IPS DF 4.7 (cell line): ENCODE data around the gene LTC4S.
"Not testable (repeated sequence)": the region's sequence is repeated elsewhere in the genome, so short reads cannot be mapped to it uniquely, and the experiment has no call there.

Experiments used
- DNase-seq: peaks from one replicate; pipeline ENCODE4 v3.0.0-alpha.2; 2013; ENCODE audit warnings: low spot score; ENCODE audit errors: extremely low read depth

The LTC4S gene

DNA sequence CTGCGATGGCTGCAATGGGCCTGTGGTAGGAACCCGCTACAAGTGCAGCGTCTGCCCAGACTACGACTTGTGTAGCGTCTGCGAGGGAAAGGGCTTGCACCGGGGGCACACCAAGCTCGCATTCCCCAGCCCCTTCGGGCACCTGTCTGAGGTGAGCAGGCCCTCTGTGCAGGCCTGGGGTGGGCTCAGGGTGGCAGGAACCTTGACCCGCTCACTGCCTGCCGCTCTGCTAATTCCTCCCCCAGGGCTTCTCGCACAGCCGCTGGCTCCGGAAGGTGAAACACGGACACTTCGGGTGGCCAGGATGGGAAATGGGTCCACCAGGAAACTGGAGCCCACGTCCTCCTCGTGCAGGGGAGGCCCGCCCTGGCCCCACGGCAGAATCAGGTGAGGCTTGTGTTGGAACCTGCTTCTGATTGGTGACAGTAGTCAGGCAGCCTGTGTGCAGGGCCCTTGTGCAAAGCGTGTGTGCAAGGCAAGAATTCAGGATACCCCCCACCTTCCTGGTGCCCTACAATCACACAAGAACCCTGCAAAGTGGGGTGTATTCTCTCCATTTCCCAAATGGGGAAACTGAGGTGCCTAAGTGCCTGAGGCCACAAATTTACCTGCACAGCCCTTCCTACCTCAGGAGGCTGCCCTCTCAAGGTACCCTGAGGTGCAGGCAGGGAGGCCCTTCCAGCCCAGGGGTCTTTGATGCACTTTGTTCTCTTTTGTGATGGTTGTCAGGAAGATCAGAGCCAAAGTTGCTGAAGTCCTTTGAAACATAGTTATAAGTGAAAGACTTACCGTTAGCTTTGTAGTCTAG, 30.4 kb downstream of the LTC4S start:
- DNase-seq: no peak

DNA sequence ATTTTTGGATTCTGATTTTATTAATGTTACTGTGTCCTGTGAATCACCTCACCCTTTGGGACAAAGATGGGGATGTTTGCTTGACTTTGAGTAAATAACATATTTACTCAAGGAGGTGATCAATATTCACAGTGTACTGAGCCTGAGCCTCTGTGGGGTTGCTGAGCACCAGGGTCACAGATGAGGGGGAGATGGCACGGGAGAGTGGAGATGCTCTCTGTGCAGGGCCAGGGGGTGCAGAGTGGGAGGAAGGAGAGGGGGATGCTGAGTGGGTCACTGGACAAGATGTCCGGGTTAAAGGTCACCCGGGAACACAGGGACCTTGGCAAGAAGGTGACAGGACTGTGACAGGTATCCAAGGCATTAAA, 30.9 kb downstream of the LTC4S start:
- no peak for DNase-seq

DNA sequence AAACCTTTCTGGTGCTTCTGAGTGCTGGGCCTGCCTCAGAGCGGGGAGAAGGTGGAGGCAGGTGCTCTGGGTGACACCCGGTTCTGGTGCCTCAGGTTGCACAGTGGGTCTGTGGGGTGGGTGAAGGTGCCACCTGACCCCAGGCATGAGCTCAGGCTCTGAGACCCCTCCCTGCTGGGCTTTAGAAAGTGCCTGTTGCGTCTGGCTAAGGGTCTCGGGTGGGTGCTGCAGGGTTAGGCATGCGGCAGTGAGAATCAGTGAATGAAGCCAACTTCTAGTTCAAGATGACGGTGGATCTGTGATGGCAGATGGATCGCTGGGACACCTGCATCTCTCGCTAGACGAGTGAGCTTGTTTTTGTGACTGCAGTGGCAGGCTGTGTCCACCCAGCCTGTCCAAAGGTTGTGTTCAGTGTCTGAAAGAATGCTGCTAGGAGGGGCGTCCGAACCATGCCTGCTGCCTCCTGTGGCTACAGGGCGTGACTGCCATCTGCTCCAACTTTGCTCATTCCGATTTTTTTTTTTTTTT, 31.9 kb downstream of the LTC4S start:
- no peak for DNase-seq

DNA sequence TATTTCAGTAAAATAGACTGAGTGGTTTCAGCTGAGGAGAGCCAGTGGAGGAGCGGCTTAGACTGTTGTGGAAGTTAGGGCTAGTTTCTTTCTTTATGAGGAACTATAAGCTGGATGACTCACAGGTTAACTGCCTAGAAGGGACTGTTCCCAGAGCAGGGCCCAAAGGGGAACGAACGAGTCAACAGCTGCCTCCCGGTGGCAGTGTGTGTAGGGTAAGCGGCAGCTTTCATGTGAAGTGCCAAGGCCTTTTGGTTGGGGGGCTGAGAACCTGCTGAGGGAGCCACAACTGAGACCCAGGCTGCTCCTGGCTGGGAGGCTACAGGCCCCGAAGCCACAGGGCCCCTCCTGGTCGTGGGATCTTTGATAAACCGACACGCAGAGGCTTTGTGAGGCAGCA, 33.9 kb downstream of the LTC4S start:
- no peak for DNase-seq

DNA sequence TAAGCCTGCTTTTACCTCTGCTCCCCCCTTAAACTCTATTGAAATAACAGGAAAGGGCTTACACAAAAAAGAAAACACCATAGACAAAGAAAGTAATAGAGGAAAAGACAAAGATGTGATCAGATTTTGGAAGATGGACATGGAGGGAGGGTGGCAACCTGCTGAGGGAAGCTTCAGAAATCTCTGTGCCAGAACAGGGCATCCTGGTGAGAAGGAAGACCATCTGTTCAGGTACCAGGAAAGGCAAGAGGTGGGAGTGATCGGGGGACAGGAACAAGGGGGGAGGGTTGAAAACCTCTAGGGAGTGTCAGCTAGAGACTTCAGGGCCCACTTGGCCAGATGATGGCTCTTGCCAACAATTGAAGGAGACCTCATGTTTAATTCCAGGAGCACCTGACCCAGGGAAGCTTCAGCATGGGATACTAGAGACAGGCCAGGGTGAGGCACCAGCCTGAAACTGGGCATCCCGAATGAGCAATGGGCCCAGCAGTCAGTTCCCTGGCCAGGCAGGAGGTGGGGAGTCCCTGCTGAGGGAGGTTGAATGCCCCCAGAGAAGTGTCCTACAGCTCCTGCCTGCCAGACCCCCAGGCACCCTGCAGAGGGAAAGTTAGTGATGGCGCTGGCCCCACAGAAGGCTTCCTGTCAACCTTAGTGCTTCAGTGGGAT, 35.1 kb downstream of the LTC4S start:
- no peak for DNase-seq

DNA sequence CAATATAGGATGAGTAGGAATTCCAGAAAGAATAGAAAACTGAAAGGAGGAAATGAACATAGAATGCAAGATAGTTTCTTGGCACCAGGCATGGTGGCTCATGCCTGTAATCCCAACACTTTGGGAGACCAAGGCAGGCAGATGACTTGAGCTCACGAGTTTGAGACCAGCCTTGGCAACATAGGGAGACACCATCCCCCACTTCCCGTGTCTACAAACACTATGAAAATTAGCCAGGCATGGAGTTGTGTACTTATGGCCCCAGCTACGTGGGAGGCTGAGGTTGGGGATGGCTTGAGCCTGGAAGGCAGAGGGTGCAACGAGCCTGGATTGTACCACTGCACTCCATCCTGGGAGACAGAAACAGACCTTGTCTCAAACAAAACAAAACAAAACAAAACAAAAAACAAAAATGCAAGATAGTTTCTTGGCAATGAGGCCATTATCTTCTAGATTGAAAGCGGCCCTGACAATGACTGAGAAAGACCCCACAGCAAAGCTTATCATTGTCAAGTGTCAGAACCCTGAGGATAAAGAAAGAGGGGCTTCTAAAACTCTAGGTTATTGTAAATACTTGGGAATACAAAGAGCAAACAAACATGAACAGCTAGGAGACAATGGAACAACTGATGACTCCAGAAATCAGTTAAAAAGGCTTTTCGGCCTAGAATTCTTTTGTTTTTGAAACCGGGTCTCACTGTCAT, 36.1 kb downstream of the LTC4S start:
- DNase-seq: no peak

DNA sequence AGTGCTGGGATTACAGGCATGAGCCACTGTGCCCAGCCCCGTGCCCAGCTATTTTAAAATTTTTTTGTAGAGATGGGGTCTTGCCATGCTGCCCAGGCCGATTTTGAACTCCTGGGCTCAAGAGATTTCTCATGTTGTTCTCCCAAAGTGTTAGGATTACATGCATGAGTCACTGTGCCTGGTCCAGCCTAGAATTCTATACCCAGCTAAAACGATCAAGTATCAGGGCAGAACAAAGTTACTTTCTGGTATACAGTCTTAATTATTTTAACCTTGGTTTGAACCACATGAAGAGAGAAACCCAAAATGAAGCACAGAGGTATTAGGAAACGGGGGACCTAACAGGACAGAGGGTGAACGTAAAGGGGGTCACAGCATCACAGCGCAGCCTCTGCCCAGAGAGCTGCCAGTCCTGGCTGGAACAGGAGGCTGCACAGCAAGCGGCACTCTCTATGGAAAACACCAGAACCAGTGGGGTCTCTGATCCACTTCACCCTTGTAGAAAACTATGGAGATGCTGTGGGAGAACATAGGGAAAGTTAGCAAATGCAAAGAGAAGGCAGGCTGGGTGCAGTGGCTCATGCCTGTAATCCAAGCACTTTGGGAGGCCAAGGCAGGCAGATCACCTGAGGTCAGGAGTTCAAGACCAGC, 37.2 kb downstream of the LTC4S start:
- no peak for DNase-seq

DNA sequence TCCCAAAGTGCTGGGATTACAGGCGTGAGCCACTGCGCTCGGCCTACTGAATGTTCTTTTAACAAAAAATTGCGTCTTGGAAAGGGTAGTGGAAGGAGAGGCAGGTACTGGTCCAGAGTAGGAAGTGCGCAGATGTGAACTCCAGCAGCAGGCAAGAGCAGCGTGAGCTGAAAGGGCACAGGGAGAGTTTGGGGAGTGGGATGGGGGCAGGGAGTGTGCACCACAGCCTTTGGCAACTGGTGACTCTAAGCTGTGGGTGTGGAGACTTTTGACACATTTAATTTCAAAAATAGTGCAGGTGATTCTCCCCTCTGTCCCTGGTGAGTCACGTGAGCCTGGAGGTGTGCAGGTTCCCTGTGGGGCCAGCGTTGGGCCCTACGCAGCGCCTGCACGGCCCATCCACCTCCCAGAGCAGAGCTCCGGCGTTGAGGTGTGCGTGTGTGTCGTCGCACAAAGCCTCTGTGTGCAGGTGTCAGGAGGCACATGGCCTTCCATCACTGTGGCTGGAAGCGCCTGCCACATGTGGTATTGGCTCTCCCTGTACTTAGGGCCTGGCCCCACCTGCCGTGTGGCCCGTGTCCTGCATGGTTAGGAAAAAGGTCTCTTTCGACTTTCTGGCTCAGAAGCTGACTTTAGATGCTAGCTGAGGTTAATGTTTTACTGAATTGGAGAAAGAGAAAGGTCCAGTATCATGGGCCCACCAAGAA, 38.4 kb downstream of the LTC4S start:
- DNase-seq: no peak

DNA sequence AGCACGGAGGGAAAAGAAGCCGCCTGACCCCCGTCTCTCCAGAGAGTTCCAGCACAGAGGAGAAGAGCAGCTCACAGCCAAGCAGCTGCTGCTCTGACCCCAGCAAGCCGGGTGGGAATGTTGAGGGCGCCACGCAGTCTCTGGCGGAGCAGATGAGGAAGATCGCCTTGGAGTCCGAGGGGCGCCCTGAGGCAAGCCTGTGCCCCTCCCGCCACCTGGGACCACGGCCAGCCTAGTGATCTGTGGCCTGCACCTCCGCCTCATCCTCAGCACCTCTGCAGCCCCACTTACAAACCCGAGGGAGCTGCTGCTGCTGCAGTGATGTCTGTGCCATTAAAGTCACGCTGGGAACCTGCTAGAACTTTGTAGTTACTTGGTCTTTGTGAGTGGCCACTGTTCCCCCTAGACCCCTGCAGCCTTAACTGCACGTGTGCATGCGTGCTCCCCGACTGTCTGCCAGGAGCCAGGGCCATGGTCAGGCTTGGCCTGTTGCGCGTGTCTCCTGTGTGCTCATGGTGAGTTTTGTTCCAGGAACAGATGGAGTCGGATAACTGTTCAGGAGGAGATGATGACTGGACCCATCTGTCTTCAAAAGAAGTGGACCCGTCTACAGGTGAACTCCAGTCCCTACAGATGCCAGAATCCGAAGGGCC, 39.4 kb downstream of the LTC4S start:
- no peak for DNase-seq

DNA sequence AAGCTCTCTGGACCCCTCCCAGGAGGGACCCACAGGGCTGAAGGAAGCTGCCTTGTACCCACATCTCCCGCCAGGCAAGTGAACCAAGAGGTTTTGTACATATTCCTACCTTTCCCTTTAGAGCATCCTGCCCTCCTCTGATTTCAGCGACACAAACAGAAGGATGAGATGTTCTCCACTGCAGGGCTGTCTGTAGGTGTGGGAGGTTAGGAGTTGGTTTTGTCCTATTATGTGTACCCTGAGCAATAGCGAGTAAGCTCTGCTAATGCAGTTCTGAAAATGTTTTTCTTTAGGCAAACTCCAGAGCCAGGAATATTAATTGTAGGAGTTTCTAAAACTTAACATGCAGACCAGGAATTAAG, 39.9 kb downstream of the LTC4S start:
- DNase-seq: no peak

DNA sequence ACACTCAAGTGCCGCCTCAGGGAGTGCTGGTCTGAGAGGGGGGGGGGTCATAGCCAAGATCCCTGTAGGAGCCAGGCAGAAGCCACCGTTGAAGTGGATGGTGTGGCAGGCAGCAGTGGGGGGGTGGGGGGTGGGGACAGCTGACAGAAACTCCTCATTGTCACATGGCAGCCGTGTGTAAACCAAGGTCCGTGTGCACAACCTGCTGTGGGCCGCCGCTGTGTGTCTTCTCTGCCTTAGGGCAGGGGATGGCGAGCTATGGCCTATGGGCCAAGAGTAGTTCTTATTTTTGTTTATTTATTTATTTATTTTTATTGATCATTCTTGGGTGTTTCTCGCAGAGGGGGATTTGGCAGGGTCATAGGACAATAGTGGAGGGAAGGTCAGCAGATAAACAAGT, 40.3 kb downstream of the LTC4S start:
- DNase-seq: no peak

DNA sequence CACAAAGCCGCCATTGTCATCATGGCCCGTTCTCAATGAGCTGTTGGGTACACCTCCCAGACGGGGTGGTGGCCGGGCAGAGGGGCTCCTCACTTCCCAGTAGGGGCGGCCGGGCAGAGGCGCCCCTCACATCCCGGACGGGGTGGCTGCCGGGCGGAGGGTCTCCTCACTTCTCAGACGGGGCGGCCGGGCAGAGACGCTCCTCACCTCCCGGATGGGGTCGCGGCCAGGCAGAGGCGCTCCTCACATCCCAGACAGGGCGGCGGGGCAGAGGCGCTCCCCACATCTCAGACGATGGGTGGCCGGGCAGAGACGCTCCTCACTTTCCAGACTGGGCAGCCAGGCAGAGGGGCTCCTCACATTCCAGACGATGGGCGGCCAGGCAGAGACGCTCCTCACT, 41.1 kb downstream of the LTC4S start:
- DNase-seq: not testable (repeated sequence)

DNA sequence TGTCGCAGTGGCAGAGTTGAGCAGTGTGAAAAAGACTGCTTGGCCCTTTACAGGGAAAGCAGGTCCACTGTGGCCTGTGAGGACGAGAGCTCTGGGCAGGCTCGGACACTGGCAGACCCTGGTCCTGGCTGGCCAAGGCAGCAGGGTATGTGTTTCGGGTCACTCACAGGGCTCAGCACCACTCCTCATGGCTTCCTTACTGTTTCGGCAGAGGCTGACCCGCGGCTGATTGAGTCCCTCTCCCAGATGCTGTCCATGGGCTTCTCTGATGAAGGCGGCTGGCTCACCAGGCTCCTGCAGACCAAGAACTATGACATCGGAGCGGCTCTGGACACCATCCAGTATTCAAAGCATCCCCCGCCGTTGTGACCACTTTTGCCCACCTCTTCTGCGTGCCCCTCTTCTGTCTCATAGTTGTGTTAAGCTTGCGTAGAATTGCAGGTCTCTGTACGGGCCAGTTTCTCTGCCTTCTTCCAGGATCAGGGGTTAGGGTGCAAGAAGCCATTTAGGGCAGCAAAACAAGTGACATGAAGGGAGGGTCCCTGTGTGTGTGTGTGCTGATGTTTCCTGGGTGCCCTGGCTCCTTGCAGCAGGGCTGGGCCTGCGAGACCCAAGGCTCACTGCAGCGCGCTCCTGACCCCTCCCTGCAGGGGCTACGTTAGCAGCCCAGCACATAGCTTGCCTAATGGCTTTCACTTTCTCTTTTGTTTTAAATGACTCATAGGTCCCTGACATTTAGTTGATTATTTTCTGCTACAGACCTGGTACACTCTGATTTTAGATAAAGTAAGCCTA, 42.6 kb downstream of the LTC4S start:
- no peak for DNase-seq

DNA sequence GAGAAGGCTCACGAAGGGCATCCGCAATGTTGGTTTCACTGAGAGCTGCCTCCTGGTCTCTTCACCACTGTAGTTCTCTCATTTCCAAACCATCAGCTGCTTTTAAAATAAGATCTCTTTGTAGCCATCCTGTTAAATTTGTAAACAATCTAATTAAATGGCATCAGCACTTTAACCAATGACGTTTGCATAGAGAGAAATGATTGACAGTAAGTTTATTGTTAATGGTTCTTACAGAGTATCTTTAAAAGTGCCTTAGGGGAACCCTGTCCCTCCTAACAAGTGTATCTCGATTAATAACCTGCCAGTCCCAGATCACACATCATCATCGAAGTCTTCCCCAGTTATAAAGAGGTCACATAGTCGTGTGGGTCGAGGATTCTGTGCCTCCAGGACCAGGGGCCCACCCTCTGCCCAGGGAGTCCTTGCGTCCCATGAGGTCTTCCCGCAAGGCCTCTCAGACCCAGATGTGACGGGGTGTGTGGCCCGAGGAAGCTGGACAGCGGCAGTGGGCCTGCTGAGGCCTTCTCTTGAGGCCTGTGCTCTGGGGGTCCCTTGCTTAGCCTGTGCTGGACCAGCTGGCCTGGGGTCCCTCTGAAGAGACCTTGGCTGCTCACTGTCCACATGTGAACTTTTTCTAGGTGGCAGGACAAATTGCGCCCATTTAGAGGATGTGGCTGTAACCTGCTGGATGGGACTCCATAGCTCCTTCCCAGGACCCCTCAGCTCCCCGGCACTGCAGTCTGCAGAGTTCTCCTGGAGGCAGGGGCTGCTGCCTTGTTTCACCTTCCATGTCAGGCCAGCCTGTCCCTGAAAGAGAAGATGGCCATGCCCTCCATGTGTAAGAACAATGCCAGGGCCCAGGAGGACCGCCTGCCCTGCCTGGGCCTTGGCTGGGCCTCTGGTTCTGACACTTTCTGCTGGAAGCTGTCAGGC, 43.6 kb downstream of the LTC4S start:
- DNase-seq: no peak

DNA sequence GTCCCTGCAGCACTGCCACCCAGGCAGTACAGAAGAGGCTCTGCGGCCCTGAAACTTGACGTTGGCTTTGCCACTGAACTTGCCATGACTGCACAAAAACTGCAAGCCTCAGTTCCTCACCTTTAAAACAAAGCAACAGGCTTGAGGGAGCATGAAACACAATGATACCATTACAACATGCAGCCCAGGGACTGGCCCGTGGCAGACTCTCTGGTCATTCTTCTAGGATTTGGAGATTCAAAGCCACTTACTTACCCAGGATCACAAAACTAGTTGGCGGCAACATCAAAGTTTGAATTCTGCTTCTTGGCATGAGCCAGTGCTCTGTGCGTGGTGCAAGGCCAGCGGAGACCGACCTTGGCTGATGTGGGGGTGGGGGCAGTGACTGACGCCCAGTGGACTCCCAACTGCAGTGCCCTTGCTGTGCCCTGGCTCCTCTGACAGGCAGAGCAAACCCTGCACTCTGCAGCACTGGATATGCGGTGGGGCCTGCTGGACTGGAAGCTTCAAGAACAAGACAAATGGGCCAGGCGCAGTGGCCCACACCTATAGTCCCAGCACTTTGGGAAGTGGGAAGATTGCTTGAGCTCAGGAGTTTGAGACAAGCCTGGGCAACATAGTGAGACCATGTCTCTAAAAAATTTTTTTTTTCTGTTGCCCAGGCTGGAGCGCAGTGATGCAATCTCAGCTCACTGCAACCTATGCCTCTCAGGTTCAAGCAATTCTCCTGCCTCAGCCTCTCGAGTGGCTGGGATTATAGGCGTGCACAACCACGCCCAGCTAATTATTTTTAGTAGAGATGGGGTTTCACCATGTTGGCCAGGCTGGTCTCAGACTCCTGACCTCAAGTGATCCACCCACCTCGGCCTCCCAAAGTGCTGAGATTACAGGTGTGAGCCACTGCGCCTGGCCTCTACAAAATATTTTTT, 45.8 kb downstream of the LTC4S start:
- DNase-seq: no peak

DNA sequence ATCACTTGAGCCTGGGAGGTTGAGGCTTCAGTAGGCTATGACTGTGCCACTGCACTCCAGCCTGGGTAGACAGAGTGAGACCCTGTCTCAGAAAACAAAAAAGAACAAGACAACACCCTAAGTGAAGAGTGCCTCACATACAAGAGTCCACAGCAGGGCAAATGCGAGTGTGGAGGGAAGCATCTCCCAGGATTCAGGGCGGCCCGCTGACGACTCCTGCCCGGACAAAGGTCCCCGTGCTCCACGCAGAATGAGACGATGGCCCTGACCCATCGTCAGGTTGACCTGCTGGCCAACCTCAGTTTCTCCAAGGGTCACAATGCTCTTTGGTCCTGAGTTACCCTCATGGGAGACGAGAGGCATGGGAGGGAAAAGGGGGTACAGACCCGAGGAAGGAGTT, 46.5 kb downstream of the LTC4S start:
- DNase-seq: no peak

DNA sequence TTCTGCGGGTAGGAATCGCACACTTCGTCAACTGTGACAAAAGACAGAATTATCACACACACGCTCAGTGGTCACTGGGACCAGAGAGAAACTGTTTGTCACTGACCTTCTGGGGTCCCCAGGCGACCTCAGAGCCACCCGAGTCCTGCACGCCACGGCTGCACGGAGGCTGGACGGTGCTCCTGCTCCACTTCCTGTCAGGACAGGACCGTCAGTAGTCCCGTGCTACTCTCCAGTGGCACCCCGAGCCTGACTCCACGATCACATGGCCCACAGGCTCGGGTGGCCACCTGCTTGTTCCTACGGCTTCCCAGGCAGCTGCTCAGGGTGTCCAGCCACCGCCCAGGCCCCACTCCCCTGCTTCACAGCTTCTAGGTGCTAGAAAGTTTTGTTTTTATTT, 47.0 kb downstream of the LTC4S start:
- no peak for DNase-seq

DNA sequence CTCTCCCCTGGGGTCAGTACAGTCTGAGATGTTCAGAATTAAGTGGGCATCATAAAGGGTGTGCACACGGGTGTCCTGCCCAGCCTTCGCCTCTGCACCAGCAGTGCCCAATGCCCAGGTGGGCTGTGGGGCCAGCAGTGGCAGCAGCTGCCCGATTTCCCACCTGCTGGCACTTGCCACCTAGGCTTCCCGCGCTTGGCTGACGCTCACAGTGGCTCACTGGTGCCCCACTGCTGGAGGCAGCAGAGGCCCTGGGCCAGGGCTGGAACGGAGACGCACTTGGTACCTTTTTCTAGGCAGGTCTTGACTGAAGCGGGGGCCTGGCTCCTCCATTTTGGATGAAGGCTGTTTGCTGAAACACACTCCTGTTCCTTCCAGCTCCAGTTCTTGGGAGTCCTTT, 47.8 kb downstream of the LTC4S start:
- no peak for DNase-seq
